PC-3 (cell line): ENCODE results near the gene RAP1GAP2. TPM values are rescaled to one million over a fixed set of nuclear protein-coding genes. Genes with fewer than 3 reads are reported as not detected.

ENCODE experiments used
- ATAC-seq: fragments of 200-7000 bp; cut with Tn5 transposase; 2 replicates; pipeline ENCODE4 v1.9.1; 2020; ENCODE audit warnings: mild to moderate bottlenecking, moderate library complexity
- BruUV-seq: library from RNA; stranded (reverse); fragments of 400-500 nt; replicated peaks from 2 replicates; lab custom pipeline; 2021; lab: Mats Ljungman, UMichigan
- CTCF ChIA-PET: fragments of 300-600 bp; sonication (Branson Sonifier 250); formaldehyde crosslinking; loops from one replicate; lab custom pipeline; 2022; ENCODE audit warnings: antibody characterized with exemption; lab: Charles Lee
- POLR2A ChIA-PET: fragments of 300-600 bp; sonication (Branson Sonifier 250); formaldehyde crosslinking; loops from one replicate; lab custom pipeline; 2022; ENCODE audit warnings: antibody characterized with exemption; ENCODE audit not compliant: unreplicated experiment; lab: Charles Lee
- DNase-seq: peaks from one replicate; pipeline ENCODE4 v3.0.0-alpha.2; 2015
- H2AFZ ChIP-seq: fragments of 300-600 bp; sonication (generic); 2 replicates; pipeline ENCODE4 v1.6.0; 2016; ENCODE audit warnings: antibody characterized with exemption, low read length
- H3F3A ChIP-seq: fragments of 300-600 bp; sonication (generic); one replicate; pipeline ENCODE4 v1.6.0; 2017; ENCODE audit warnings: antibody characterized with exemption, low read length, control low read depth, mild to moderate bottlenecking; ENCODE audit not compliant: unreplicated experiment
- H3K27ac ChIP-seq: fragments of 300-600 bp; sonication (generic); 2 replicates; pipeline ENCODE4 v1.5.1; 2016; ENCODE audit warnings: mild to moderate bottlenecking, low read length
- H3K27me3 ChIP-seq: fragments of 300-600 bp; sonication (generic); 2 replicates; pipeline ENCODE4 v1.6.1; 2016; ENCODE audit warnings: low read length, mixed read lengths
- H3K36me3 ChIP-seq: fragments of 300-600 bp; sonication (generic); 2 replicates; pipeline ENCODE4 v1.6.1; 2016; ENCODE audit warnings: low read depth, mixed run types, low read length, mixed read lengths
- H3K4me1 ChIP-seq: fragments of 300-600 bp; sonication (generic); 2 replicates; pipeline ENCODE4 v1.5.1; 2016; ENCODE audit warnings: low read length; ENCODE audit not compliant: insufficient read depth
- H3K4me2 ChIP-seq: fragments of 300-600 bp; sonication (generic); 2 replicates; pipeline ENCODE4 v1.6.0; 2016; ENCODE audit warnings: low read length
- H3K4me3 ChIP-seq: fragments of 300-600 bp; sonication (generic); 2 replicates; pipeline ENCODE4 v1.5.1; 2016; ENCODE audit warnings: mild to moderate bottlenecking, low read length, mixed read lengths
- H3K79me2 ChIP-seq: fragments of 300-600 bp; sonication (generic); 2 replicates; pipeline ENCODE4 v1.6.1; 2017; ENCODE audit warnings: low read length, mixed read lengths
- H3K9ac ChIP-seq: fragments of 300-600 bp; sonication (generic); 2 replicates; pipeline ENCODE4 v1.6.0; 2016; ENCODE audit warnings: mild to moderate bottlenecking, low read length
- H3K9me2 ChIP-seq: fragments of 300-600 bp; sonication (generic); replicated peaks from 2 replicates; pipeline ENCODE4 v1.6.1; 2016; ENCODE audit warnings: mixed run types, low read length, mixed read lengths
- H3K9me3 ChIP-seq: fragments of 300-600 bp; sonication (generic); 2 replicates; pipeline ENCODE4 v1.6.1; 2016; ENCODE audit warnings: low read length, mixed read lengths
- H4K20me1 ChIP-seq: fragments of 300-600 bp; sonication (generic); 2 replicates; pipeline ENCODE4 v1.6.1; 2016; ENCODE audit warnings: low read length, mixed read lengths
- EZH2 ChIP-seq: fragments of 300-600 bp; sonication (generic); IDR thresholded peaks from one replicate; pipeline ENCODE4 v1.6.1; 2017; ENCODE audit warnings: antibody characterized with exemption, mild to moderate bottlenecking, low read length; ENCODE audit not compliant: unreplicated experiment
- EZH2phosphoT487 ChIP-seq: fragments of 300-600 bp; sonication (generic); IDR thresholded peaks from 2 replicates; pipeline ENCODE4 v1.6.1; 2018; ENCODE audit warnings: mild to moderate bottlenecking, antibody characterized with exemption, low read length, borderline replicate concordance
- intact Hi-C: fragments of 100-400 bp; cut with micrococcal nuclease; formaldehyde crosslinking; loops from 2 replicates; pipeline ENCODE4 v1.9.0; 2023
- total RNA-seq: library from RNA; depleted of rRNA; stranded (reverse); fragments of >200 nt; gene quantifications from 2 replicates; pipeline ENCODE4 v1.2.3, GENCODE V29; 2014
- TF ChIP-seq, protein P1 (sequence below): fragments of 300-600 bp; sonication (generic); conservative IDR thresholded peaks from 2 replicates; pipeline ENCODE4 v1.5.1; 2017; ENCODE audit warnings: antibody characterized with exemption, low read depth, mild to moderate bottlenecking, low read length

RAP1GAP2 gene
- total RNA-seq, 1 experiment from 2014 or later, result 14.5 TPM

DNA sequence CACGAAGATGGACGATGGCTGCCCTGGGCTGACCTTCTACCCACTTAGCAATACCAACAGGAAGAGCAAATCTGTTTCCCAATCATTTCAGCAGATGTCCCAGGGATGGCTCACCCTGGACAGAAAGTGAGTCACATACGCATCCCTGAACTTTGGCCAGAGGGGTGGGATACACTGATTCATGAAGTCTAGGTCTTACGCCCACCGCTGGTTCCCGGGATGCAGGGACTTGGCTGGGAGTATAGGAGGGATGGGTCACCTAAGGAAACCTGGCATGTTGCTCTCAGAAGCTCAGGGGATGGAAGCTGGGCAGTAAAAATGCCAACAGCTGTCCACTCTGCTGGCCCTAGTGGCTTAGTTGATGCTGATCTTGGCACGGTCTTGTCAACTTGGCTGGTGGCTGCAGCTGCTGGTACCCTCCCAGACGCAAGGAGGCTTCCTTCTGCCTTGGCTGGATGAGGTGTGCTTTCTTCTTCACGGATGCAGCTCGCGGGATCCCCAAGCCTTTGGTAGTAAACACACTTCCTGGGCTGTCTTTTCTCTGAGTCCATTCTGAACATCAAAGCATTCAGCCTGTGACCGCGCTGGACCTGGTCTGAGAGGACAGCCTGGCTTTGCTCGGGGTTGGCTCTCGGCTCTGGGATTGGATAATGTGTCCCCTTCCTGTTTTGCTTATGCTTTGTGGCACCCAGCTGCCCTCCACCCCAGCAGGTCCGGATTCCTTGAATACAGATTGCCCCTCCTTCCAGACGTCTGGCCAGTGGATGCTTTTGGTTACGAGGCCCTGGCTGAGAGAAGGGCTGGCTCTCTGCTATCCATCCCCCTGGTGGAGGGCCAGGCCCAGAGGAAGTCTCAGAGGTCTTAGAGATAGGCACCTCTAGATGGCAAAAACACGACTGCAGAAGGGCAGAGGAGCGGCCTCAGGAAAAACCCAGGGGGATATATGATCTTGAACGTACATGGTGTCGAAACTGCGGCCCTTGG is 71.5 kb downstream of the RAP1GAP2 start:
- no peak overlapping the region for H3K9ac ChIP-seq
- POLR2A ChIA-PET, result interaction anchor here (0.5 kb wide), 1 partner anchor 106 kb away, joined by 3 read pairs; no protein-coding TSS in a partner anchor
- H2AFZ ChIP-seq, result no peak overlapping the region
- intact Hi-C loops, result no loop called here
- 0 out of 2 replicates have a peak, but pooled peaks cover 5% of the 10 kb centered on the region for H3K79me2 ChIP-seq
- H3K4me3 ChIP-seq, result no peak overlapping the region
- H3F3A ChIP-seq, result no peaks in the 10 kb centered on the region
- H3K4me2 ChIP-seq, result no peak overlapping the region
- CTCF ChIA-PET, result no interaction called here
- ATAC-seq (no peak; the same call in 1 of the 2 replicates), DNase-seq (peak; percentile 62)
- no peaks in the 10 kb centered on the region for H3K9me3 ChIP-seq
- H3K4me1 ChIP-seq, result peaks cover 18% of the 10 kb centered on the region
- H3K27me3 ChIP-seq, result no peaks in the 10 kb centered on the region
- H3K36me3 ChIP-seq, result no peaks in the 10 kb centered on the region
- no peaks in the 10 kb centered on the region for H4K20me1 ChIP-seq
- TF ChIP-seq EZH2phosphoT487, result no peak
- no peaks in the 10 kb centered on the region for H3K9me2 ChIP-seq
- BruUV-seq, result no TSS peak
- peak overlapping the region; percentile 29; the same call in 1 of the 2 replicates for H3K27ac ChIP-seq

DNA sequence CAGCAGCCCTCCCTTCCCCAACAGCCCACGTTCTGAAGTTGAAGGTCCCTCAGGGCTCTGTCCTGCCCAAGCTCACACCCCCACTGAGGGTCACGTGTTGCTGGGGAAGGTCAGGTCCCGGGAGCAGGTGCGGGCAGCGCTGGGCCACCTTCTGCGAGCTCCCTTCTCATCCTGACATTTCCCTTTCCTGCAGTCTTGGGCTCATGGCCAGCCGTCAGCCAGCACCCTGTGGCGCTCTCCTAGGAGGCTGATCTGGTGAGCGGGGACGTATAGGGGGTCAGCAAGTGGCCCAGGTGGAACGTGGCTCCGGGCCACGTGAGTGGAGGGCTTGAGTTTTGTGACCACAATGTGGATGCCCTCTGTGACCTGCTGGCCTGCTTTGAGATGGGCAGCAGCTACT is 73.4 kb downstream of the RAP1GAP2 start:
- POLR2A ChIA-PET, result no interaction called here
- Histone ChIP-seq H4K20me1 (no peaks in the 10 kb centered on the region), H3K27ac (no peak overlapping the region), H2AFZ (no peak overlapping the region), H3K4me2 (no peak overlapping the region), H3F3A (no peaks in the 10 kb centered on the region), H3K27me3 (no peaks in the 10 kb centered on the region), H3K9ac (no peak overlapping the region), H3K36me3 (no peaks in the 10 kb centered on the region), H3K9me2 (no peaks in the 10 kb centered on the region), H3K79me2 (no peaks in the 10 kb centered on the region), H3K4me3 (no peak overlapping the region), H3K4me1 (peaks cover 24% of the 10 kb centered on the region), H3K9me3 (no peaks in the 10 kb centered on the region)
- TF ChIP-seq EZH2phosphoT487 (no peak), EZH2 (no peak)
- TF ChIP-seq, protein P1, sequence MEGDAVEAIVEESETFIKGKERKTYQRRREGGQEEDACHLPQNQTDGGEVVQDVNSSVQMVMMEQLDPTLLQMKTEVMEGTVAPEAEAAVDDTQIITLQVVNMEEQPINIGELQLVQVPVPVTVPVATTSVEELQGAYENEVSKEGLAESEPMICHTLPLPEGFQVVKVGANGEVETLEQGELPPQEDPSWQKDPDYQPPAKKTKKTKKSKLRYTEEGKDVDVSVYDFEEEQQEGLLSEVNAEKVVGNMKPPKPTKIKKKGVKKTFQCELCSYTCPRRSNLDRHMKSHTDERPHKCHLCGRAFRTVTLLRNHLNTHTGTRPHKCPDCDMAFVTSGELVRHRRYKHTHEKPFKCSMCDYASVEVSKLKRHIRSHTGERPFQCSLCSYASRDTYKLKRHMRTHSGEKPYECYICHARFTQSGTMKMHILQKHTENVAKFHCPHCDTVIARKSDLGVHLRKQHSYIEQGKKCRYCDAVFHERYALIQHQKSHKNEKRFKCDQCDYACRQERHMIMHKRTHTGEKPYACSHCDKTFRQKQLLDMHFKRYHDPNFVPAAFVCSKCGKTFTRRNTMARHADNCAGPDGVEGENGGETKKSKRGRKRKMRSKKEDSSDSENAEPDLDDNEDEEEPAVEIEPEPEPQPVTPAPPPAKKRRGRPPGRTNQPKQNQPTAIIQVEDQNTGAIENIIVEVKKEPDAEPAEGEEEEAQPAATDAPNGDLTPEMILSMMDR, result no peak
- CTCF ChIA-PET, result no interaction called here
- no TSS peak for BruUV-seq
- ATAC-seq (no peak), DNase-seq (no peak)
- intact Hi-C loops, result no loop called here

DNA sequence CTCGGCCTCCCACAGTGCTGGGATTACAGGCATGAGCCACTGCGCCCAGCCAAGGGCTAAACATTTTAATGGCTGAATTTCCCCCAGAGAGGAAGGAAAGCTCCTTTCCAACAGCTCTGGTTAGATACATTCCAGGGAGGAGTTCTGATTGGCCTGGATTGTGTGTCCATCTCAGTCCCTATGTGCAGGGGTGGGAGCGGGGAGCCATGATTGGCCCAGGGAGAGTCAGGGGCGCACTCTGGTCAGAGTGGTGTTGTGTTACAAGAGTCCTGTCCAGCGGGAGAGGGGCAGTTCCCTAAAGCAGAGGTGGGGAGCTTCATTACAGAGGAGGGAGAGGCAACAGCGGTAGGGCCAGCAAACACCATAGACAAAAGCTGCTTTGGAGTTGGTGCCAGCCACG is 75.0 kb downstream of the RAP1GAP2 start:
- Histone ChIP-seq H3K9me2 (no peaks in the 10 kb centered on the region), H3K4me2 (no peak overlapping the region), H2AFZ (no peak overlapping the region), H3K4me3 (no peak overlapping the region), H3K9ac (no peak overlapping the region), H4K20me1 (no peaks in the 10 kb centered on the region), H3F3A (no peaks in the 10 kb centered on the region), H3K4me1 (peaks cover 24% of the 10 kb centered on the region), H3K9me3 (no peaks in the 10 kb centered on the region), H3K27ac (no peak overlapping the region), H3K27me3 (no peaks in the 10 kb centered on the region), H3K79me2 (no peaks in the 10 kb centered on the region), H3K36me3 (no peaks in the 10 kb centered on the region)
- POLR2A ChIA-PET, result no interaction called here
- intact Hi-C loops, result no loop called here
- DNase-seq, result no peak
- ATAC-seq, result no peak
- CTCF ChIA-PET, result no interaction called here
- no TSS peak for BruUV-seq
- TF ChIP-seq EZH2phosphoT487, result no peak
- TF ChIP-seq, protein P1, result no peak
- TF ChIP-seq EZH2, result no peak
